Central memory CD8-positive, alpha-beta T cell (primary cell): ENCODE results near the gene RNASE7.

ENCODE experiments used
- ATAC-seq: fragments of 150-1000 bp; cut with Tn5 transposase; replicated peaks from 2 replicates; pipeline ENCODE4 v1.10.0; 2022; ENCODE audit warnings: mild to moderate bottlenecking, moderate FRiP score, moderate number of reproducible peaks; ENCODE audit not compliant: poor library complexity, severe bottlenecking; ENCODE audit errors: extremely low read depth
- DNase-seq, 2 donors: peaks; one replicate each; pipeline ENCODE4 v3.0.0; 2021; ENCODE audit warnings: low spot score in 2 of 2
- H3K27ac Mint-ChIP-seq: one replicate; pipeline ENCODE4 v1.8.0; 2022; ENCODE audit warnings: low read depth, mild to moderate bottlenecking, moderate library complexity, mixed read lengths
- H3K27me3 Mint-ChIP-seq: one replicate; pipeline ENCODE4 v1.8.0; 2022; ENCODE audit warnings: mixed read lengths
- H3K36me3 Mint-ChIP-seq: one replicate; pipeline ENCODE4 v1.8.0; 2022; ENCODE audit warnings: mild to moderate bottlenecking, moderate library complexity, mixed read lengths; ENCODE audit not compliant: insufficient read depth
- H3K4me1 Mint-ChIP-seq: one replicate; pipeline ENCODE4 v1.8.0; 2022; ENCODE audit warnings: mixed read lengths
- H3K4me3 Mint-ChIP-seq: one replicate; pipeline ENCODE4 v1.8.0; 2022; ENCODE audit warnings: mild to moderate bottlenecking, moderate library complexity, mixed read lengths
- H3K9me3 Mint-ChIP-seq: one replicate; pipeline ENCODE4 v1.8.0; 2022; ENCODE audit warnings: mixed read lengths

The RNASE7 gene

DNA sequence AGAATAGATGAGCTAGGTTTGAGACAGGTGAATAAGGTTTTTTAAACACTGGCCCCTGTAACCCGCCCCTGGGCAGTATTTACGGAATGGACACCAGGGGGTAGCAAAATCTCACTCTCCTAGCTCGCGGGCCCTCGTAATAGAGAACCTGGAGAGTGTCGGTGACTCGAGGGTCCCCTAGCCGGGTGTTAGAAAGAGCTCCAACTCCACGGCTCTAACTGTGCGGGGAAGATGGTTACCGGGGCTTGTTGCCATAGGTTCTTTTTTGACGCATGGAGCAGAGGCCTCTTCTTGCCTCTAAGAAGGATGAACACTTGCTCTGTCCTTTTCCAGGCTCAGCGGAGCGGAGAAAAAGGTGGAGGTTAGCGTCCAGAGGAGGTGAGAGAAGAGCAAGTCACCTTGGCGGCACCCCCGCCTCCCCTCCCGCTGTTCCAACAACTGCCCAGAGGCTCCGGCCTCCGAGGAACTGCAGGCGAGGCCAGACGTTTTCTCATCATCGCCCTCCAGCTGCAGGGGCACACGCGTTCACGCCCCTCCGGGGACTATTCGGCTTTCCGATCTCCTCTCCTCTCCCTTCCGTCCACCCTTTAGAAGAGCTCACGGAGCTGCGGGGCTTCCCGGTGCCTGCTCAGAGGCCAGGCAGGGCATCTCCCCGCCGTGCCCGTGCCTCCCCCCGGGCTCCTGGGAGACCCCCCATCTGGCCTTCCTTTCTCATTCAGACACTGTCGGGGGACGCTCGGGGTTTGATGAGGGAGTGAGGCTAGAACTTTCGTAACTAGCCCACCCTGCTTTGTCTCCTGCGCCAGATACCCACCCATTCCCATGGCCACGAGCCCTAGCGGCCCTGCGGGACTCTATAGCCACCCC lies 26.6 kb downstream of the RNASE7 start:
- peak overlapping the region; percentile 76 for H3K27ac Mint-ChIP-seq
- H3K27me3 Mint-ChIP-seq, result peaks cover 94% of the 10 kb centered on the region
- peaks cover 34% of the 10 kb centered on the region for H3K4me1 Mint-ChIP-seq
- H3K9me3 Mint-ChIP-seq, result no peaks in the 10 kb centered on the region
- H3K4me3 Mint-ChIP-seq, result peak overlapping the region; percentile 82
- ATAC-seq (peak; percentile 54), DNase-seq (peak; percentile 42 to 44)
- H3K36me3 Mint-ChIP-seq, result peaks cover 3% of the 10 kb centered on the region

DNA sequence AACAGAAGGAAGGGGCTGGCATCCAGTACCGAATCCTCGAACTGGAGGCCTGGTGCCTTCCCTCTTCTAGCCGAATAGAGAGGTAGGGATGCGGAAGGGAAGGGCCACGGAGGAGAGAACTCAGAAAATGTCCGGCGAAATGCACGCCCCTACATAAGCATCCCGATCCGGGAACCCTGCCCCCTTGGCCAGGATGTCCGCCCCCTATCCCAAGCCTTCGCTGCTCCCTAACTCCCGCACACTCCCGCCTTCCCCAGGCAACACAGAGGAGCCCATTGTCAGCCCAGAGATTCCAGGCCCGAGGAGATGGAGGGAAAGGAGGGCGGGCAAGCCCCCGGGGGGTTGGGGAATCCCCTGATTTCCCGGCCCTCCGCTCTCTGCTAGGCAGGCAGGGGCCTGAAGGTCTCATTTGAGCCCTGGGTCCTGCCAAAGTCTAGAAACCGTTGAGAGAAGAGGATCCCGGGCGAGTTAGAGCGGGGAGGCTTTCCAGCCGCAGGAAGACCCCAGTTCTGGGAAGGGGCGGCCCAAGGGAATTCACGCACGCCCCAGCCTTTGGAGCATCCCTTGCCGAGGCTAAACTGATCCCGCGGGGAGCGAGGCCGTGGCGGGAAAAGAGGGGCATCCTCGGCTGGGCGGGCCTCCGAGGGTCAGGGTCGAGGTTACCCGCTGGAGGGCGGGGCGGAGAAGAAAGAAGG lies 27.4 kb downstream of the RNASE7 start:
- no peaks in the 10 kb centered on the region for H3K9me3 Mint-ChIP-seq
- H3K4me1 Mint-ChIP-seq, result peaks cover 34% of the 10 kb centered on the region
- H3K36me3 Mint-ChIP-seq, result peaks cover 3% of the 10 kb centered on the region
- peak overlapping the region; percentile 82 for H3K4me3 Mint-ChIP-seq
- DNase-seq (no peak), ATAC-seq (no peak)
- peaks cover 94% of the 10 kb centered on the region for H3K27me3 Mint-ChIP-seq
- H3K27ac Mint-ChIP-seq, result peak overlapping the region; percentile 76

DNA sequence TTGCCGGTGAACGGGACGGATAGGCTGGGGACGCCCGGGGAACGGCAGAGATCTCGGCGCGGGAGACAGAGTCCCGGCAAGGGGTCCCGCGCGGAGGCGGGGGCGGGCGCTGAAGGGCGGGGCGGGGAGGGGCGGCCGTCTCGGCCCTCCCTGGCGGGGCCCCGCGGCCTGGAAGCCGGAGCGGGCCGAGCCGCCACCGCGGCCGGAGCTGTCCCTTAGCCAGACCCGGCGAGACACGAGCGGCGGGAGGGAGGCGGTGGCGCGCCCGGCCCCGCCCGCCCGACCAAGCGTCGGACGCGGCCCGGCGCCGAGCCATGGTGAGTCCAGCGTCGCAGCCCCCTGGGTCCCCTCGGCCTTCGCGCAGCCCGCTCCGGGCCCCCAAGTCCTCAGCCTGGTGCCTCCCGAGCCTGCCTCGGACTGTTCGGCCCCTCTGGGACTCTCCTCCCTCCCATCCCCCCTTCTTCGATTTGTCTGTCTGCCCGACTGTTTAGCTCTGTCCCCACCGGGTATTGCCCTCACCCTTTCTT lies 28.0 kb downstream of the RNASE7 start, which contains the start of gene ARHGEF40:
TSS of gene ARHGEF40 (plus strand) at position 222 of the 527 bp plus-strand sequence. CDS start at position 315, 93 bp downstream.
- ATAC-seq (no peak), DNase-seq (no peak)
- Mint-ChIP-seq H3K4me3 (peak within 1 kb of the TSS; percentile 82), H3K4me1 (peaks cover 34% of the 10 kb centered on the region), H3K36me3 (peaks cover 3% of the 10 kb centered on the region), H3K27ac (peak within 1 kb of the TSS; percentile 83), H3K27me3 (peaks cover 89% of the 10 kb centered on the region), H3K9me3 (no peaks in the 10 kb centered on the region)

DNA sequence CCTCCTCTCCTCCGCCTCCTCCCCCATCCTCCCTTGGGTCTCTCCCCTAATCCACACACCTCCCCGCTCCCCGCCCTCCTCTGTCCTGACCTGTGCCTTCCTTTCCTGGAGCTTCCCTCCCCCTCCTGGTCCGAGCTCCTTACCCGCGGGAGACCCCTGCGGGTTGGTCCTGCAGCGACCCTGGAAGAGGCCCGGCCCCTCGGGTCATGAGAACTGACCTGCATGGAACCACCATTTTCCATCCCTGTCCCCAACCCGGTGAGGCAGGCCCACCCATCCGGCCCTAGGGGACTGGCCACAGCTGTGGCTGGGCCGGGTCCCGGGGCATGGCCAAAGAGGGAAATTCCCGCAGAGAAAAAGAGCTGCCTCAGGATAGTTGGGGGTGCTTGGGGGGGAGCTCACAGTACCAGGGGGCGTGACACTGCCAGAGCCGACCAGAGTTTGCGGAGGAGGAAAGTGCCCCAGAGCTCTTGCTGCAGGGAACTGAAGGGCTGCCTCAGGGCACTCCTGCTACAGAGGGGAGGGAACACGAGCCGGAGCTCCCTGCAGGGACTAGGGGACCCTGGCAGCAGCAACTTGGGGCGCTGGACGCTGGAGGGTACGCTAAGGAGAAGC lies 28.6 kb downstream of the RNASE7 start:
- DNase-seq (no peak), ATAC-seq (peak; percentile 20)
- Mint-ChIP-seq H3K9me3 (no peaks in the 10 kb centered on the region), H3K36me3 (peaks cover 3% of the 10 kb centered on the region), H3K27ac (peak overlapping the region; percentile 83), H3K4me1 (peaks cover 34% of the 10 kb centered on the region), H3K27me3 (peaks cover 84% of the 10 kb centered on the region), H3K4me3 (peak overlapping the region; percentile 82)

GRCh38 chr14:21071225-21072030 lies 29.3 kb downstream of the RNASE7 start:
- H3K9me3 Mint-ChIP-seq, result no peaks in the 10 kb centered on the region
- peak overlapping the region; percentile 83 for H3K27ac Mint-ChIP-seq
- H3K27me3 Mint-ChIP-seq, result peaks cover 77% of the 10 kb centered on the region
- peaks cover 3% of the 10 kb centered on the region for H3K36me3 Mint-ChIP-seq
- peaks cover 34% of the 10 kb centered on the region for H3K4me1 Mint-ChIP-seq
- DNase-seq, result no peak
- ATAC-seq, result peak; percentile 41
- H3K4me3 Mint-ChIP-seq, result peak overlapping the region; percentile 82

- peaks cover 70% of the 10 kb centered on the region for H3K27me3 Mint-ChIP-seq
- no peaks in the 10 kb centered on the region for H3K9me3 Mint-ChIP-seq
- H3K36me3 Mint-ChIP-seq, result peaks cover 3% of the 10 kb centered on the region
- no peak for DNase-seq
- H3K4me3 Mint-ChIP-seq, result peak overlapping the region; percentile 82
- H3K27ac Mint-ChIP-seq, result no peak overlapping the region
- peaks cover 34% of the 10 kb centered on the region for H3K4me1 Mint-ChIP-seq
- no peak for ATAC-seq
These were observed 29.9 kb downstream of the RNASE7 start for GRCh38 chr14:21072031-21072473.

DNA sequence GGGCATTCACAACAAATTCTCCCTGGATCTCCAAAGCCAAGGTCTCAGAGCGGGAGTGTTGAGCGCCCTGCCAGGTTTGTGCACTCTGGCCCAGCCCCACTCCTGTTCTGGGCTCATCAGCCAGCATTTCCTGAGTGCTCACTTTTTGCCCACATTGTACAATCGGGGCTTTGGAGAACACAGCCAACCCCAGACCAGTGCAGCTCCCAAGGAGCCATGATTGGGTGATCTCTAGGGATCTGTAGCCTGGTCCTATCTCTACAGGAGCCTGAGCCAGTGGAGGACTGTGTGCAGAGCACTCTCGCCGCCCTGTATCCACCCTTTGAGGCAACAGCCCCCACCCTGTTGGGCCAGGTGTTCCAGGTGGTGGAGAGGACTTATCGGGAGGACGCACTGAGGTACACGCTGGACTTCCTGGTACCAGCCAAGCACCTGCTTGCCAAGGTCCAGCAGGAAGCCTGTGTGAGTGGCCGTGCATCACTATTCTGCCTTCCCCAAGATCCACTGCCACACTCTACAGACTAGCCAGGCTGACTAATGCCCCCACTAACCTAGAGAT lies 30.7 kb downstream of the RNASE7 start:
- no peak for DNase-seq
- H3K36me3 Mint-ChIP-seq, result peaks cover 3% of the 10 kb centered on the region
- H3K9me3 Mint-ChIP-seq, result no peaks in the 10 kb centered on the region
- no peak for ATAC-seq
- H3K4me1 Mint-ChIP-seq, result peaks cover 34% of the 10 kb centered on the region
- H3K4me3 Mint-ChIP-seq, result peak overlapping the region; percentile 82
- H3K27ac Mint-ChIP-seq, result no peak overlapping the region
- peaks cover 70% of the 10 kb centered on the region for H3K27me3 Mint-ChIP-seq

DNA sequence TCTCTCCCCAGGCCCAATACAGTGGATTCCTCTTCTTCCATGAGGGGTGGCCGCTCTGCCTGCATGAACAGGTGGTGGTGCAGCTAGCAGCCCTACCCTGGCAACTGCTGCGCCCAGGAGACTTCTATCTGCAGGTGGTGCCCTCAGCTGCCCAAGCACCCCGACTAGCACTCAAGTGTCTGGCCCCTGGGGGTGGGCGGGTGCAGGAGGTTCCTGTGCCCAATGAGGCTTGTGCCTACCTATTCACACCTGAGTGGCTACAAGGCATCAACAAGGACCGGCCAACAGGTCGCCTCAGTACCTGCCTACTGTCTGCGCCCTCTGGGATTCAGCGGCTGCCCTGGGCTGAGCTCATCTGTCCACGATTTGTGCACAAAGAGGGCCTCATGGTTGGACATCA lies 31.8 kb downstream of the RNASE7 start:
- no peaks in the 10 kb centered on the region for H3K9me3 Mint-ChIP-seq
- H3K4me3 Mint-ChIP-seq, result no peak overlapping the region
- no peak for ATAC-seq
- H3K27ac Mint-ChIP-seq, result no peak overlapping the region
- H3K36me3 Mint-ChIP-seq, result peaks cover 3% of the 10 kb centered on the region
- DNase-seq, result no peak
- peaks cover 27% of the 10 kb centered on the region for H3K4me1 Mint-ChIP-seq
- H3K27me3 Mint-ChIP-seq, result peaks cover 66% of the 10 kb centered on the region

GRCh38 chr14:21074398-21075272 lies 32.5 kb downstream of the RNASE7 start:
- no peak overlapping the region for H3K4me3 Mint-ChIP-seq
- H3K4me1 Mint-ChIP-seq, result peaks cover 19% of the 10 kb centered on the region
- ATAC-seq (no peak), DNase-seq (no peak)
- H3K27me3 Mint-ChIP-seq, result peaks cover 58% of the 10 kb centered on the region
- no peaks in the 10 kb centered on the region for H3K9me3 Mint-ChIP-seq
- H3K36me3 Mint-ChIP-seq, result no peaks in the 10 kb centered on the region
- H3K27ac Mint-ChIP-seq, result no peak overlapping the region

- Mint-ChIP-seq H3K4me3 (no peak overlapping the region), H3K36me3 (no peaks in the 10 kb centered on the region), H3K27ac (no peak overlapping the region), H3K9me3 (no peaks in the 10 kb centered on the region), H3K27me3 (peaks cover 57% of the 10 kb centered on the region), H3K4me1 (peaks cover 12% of the 10 kb centered on the region)
- ATAC-seq (no peak), DNase-seq (no peak)
These were observed 33.7 kb downstream of the RNASE7 start for GRCh38 chr14:21075719-21076437.
